HL-60 (cell line): ENCODE measurements around the gene C1orf167.

Experiments used
- CTCF ChIP-seq: IDR thresholded peaks from one replicate; pipeline ENCODE4 v1.5.1; 2011; ENCODE audit warnings: low read length, control low read depth, inconsistent platforms; ENCODE audit not compliant: insufficient read depth
- GABPA ChIP-seq: IDR thresholded peaks from 2 replicates; pipeline ENCODE4 v1.6.1; 2012; ENCODE audit warnings: low read depth
- POLR2AphosphoS5 ChIP-seq: IDR thresholded peaks from 2 replicates; pipeline ENCODE4 v1.6.1; 2012; ENCODE audit warnings: low read depth
- SPI1 ChIP-seq: IDR thresholded peaks from 2 replicates; pipeline ENCODE4 v1.6.1; 2012; ENCODE audit warnings: low read depth, mild to moderate bottlenecking, borderline replicate concordance

GRCh38 chr1:11790880-11791715, 29.1 kb downstream of the C1orf167 start:
- TF ChIP-seq CTCF (no peak), POLR2AphosphoS5 (no peak), SPI1 (no peak), GABPA (no peak)
